Measurements from ENCODE around the gene TEX2.

Gene TEX2

GRCh38 chr17:64269687-64270649 is 6.9 kb upstream of the TEX2 start:
- DNase-seq (ENCODE audit: low read depth in 2 of 2, low spot score in 1 of 2) = no peak

- DNase-seq (ENCODE audit: low read depth in 2 of 2, low spot score in 1 of 2) = no peak
These were observed 1.8 kb upstream of the TEX2 start for GRCh38 chr17:64264891-64265290.

DNA sequence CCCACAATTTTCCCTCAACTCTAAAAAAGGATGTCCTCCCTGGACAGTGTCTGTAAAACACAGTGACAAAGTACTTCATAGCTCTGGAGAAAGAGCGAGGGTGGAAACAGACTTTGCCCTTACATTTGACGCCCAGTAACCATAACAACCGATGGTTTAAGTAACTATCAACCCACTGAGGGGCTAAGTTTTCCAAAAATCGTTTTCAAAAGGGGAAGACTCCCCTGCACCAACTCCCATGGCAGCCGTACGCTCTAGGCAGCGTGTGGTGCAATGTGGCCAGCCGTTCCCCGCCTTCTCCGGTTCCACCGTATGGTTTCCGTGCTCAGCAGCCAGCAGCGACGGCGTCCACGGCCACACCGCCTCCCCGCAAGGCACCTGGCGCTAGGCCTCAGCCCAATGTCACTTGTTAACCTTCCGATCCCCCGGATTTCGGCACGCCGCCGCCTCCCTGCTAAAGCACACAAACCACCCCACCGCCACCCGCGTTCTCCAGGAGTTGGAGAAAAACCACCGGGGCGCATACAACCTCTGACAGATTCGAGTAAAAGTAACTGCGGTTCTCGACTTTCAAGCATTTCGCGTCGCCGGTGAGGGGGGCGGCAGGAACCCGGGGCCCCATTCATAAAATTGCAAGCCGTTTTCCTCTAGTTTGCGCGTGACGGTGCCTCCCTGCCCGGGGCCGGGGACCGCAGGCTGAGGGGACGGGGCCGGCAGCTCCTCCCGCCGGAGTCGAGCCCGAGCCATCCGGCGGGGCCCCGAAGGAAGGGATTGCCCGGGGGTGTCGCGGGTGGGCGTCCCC is 661 bp downstream of the TEX2 start:
- peak; percentile 10 to 30 for DNase-seq (ENCODE audit: low read depth in 2 of 2, low spot score in 1 of 2)

- no peak for DNase-seq (ENCODE audit: low read depth in 2 of 2, low spot score in 1 of 2)
These were observed 1.5 kb downstream of the TEX2 start for GRCh38 chr17:64261417-64262145.

DNA sequence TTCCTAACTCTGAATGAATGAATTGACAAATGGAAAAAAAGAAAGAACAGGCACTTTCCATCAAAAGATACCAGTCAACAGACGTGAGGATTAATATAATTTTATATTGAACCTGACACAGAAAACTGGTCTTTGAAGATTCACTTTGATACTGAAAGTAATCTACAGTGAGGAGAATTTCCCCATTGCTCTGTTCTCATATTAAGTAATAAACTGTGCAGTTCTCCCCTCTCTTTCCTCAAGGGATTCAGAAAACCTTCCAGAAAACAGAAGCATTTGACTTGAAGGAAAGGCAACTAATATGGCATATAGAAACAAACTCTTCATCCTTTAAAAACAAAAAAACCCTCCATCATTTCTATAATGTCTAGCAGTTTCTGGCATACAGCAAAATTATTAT is 2.2 kb downstream of the TEX2 start:
- no peak for DNase-seq (ENCODE audit: low read depth in 2 of 2, low spot score in 1 of 2)

DNA sequence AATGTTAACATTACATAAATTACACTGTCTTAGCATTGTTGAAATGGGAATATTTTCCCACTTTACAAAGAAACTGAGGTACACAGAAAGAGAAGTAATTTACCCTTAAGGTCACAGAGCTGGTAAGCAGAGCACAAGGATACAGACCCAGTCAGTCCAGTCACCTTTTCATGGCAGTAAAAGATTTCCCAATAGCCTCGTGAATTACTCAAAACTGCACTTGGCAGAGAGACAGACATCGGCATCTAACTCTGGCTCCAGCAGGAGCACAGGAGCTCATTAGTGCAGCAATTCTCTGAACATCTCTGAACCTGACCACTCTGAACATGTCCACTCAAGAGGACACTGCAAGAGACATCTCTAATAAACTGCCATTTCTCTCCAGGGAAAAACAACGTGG is 3.1 kb downstream of the TEX2 start:
- DNase-seq (ENCODE audit: low read depth in 2 of 2, low spot score in 1 of 2) = no peak

DNA sequence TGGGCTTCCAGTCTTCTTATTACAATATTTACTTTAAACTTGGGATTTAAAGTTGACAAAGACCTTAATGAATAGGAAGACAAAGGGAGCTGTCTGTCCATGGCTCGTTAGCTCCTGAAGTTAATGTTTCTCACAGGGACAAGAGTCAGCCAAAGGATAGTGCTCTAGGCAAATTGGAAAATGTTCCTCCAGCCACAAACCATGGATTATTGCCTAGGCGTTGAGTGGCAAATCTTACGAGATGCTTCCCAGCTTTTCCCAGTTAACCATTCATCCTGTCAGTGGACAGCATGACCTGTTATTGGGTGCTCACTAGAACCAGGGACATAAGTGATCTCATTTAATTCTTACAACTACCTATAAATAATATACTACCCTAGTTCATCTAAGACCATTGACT is 3.6 kb downstream of the TEX2 start:
- DNase-seq (ENCODE audit: low read depth in 2 of 2, low spot score in 1 of 2) = no peak

- DNase-seq (ENCODE audit: low read depth in 2 of 2, low spot score in 1 of 2) = no peak
These were observed 5.9 kb downstream of the TEX2 start for GRCh38 chr17:64256913-64257807.

- DNase-seq (ENCODE audit: low read depth in 2 of 2, low spot score in 1 of 2) = no peak
These were observed 7.3 kb downstream of the TEX2 start for GRCh38 chr17:64255764-64256163.

- no peak for DNase-seq (ENCODE audit: low read depth in 2 of 2, low spot score in 1 of 2)
These were observed 8.3 kb downstream of the TEX2 start for GRCh38 chr17:64254755-64255154.

- no peak for DNase-seq (ENCODE audit: low read depth in 2 of 2, low spot score in 1 of 2)
These were observed 9.6 kb downstream of the TEX2 start for GRCh38 chr17:64253470-64253869.

DNA sequence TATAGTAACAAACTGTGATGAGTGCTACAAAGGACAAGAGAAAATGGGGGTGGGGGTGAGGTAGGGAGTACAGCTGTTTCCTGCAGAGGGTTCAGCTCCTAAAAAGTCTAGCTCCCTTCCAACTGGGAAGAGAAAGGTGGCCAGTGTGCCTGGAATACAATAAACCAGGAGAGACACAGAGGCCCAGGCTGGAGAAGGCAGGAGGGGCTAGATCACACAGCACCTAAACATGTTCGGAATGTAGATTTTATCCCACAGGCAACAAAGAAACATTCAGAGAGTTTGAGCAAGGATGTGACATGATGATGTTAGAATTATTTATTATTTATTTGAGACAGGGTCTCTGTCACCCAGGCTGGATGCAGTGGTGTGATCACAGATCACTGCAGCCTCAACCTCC is 10.2 kb downstream of the TEX2 start:
- DNase-seq (ENCODE audit: low read depth in 2 of 2, low spot score in 1 of 2) = no peak

- DNase-seq (ENCODE audit: low read depth in 2 of 2, low spot score in 1 of 2) = no peak
These were observed 12.7 kb downstream of the TEX2 start for GRCh38 chr17:64250233-64250835.

GRCh38 chr17:64247836-64248235 is 15.2 kb downstream of the TEX2 start:
- no peak for DNase-seq (ENCODE audit: low read depth in 2 of 2, low spot score in 1 of 2)

GRCh38 chr17:64245218-64246145 is 17.6 kb downstream of the TEX2 start:
- DNase-seq (ENCODE audit: low read depth in 2 of 2, low spot score in 1 of 2) = no peak

DNA sequence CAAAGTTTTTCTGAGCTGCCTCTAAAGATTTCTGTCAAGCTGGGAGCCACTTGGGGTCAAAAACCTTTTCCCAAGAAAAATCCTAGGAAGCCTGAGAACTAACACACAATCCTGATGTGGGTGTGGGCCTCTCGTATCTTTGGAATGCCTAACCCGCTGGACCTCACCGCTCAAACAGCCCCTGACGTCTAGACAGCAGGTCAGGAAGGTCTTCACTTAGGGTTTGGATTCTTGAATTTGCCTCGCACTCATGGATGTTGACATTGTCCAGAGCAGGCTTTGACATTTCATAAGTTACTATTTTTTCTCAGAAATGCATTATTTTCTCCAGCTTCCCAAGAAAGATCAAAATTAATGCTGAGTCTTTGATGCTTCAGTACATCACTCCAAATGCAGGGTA is 18.9 kb downstream of the TEX2 start:
- DNase-seq (ENCODE audit: low read depth in 2 of 2, low spot score in 1 of 2) = no peak

DNA sequence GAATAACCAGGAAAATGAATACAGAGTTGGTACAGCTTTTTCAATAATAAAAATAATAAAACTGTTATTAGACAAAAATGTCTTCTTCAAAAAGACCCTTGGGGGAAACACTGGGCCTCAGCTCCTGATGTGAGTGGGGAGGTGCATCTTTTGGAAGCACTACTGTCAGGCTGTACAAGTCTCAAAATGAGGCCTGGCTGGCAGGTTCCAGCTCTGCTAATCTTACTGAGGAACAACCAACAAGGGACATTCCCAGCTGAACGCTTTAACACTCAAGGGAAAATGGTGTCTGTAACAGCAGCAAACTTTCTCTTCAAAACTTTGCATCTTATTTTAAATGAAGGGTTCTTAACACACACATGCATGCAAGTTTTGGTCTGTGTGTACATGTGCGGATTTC is 19.7 kb downstream of the TEX2 start:
- no peak for DNase-seq (ENCODE audit: low read depth in 2 of 2, low spot score in 1 of 2)

GRCh38 chr17:64242633-64243032 is 20.4 kb downstream of the TEX2 start:
- no peak for DNase-seq (ENCODE audit: low read depth in 2 of 2, low spot score in 1 of 2)

GRCh38 chr17:64240741-64241347 is 22.2 kb downstream of the TEX2 start:
- DNase-seq (ENCODE audit: low read depth in 2 of 2, low spot score in 1 of 2) = no peak

Data from stimulated activated CD8-positive, alpha-beta memory T cell treated with anti-CD3 and anti-CD28 coated beads, Interleukin-4, amount 100 ng/mL, for 4 hours (primary cell).